Osteoblast (primary cell): Measurements from ENCODE around the gene ZBTB9. TPM values are rescaled to one million over a fixed set of nuclear protein-coding genes. Genes with fewer than 3 reads are reported as not detected.

ENCODE experiments used
- DNase-seq: peaks from one replicate; pipeline ENCODE4 v3.0.0; 2011; ENCODE audit warnings: low spot score, mixed read lengths; ENCODE audit not compliant: insufficient read length; ENCODE audit errors: missing footprints
- H2AFZ ChIP-seq: 2 replicates; pipeline ENCODE4 v1.6.0; 2011; ENCODE audit warnings: mild to moderate bottlenecking, low read length
- H3K27ac ChIP-seq: 2 replicates; pipeline ENCODE4 v1.5.1; 2011; ENCODE audit warnings: mild to moderate bottlenecking, low read depth, low read length, moderate library complexity
- H3K27me3 ChIP-seq: 2 replicates; pipeline ENCODE4 v1.6.0; 2012; ENCODE audit warnings: mild to moderate bottlenecking, control low read depth, inconsistent platforms, low read length, moderate library complexity; ENCODE audit not compliant: insufficient read depth
- H3K36me3 ChIP-seq: 2 replicates; pipeline ENCODE4 v1.5.1; 2011; ENCODE audit warnings: mild to moderate bottlenecking, low read length, control low read depth, moderate library complexity; ENCODE audit not compliant: insufficient read depth
- H3K4me1 ChIP-seq: 2 replicates; pipeline ENCODE4 v1.5.1; 2011; ENCODE audit warnings: mild to moderate bottlenecking, low read length, control low read depth, moderate library complexity; ENCODE audit not compliant: insufficient read depth
- H3K4me2 ChIP-seq: 2 replicates; pipeline ENCODE4 v1.6.0; 2011; ENCODE audit warnings: mild to moderate bottlenecking, low read length; ENCODE audit not compliant: insufficient read depth
- H3K4me3 ChIP-seq: fragments of 200-600 bp; sonication (generic); 3 replicates; pipeline ENCODE4 v1.5.1; 2012; ENCODE audit warnings: mild to moderate bottlenecking, low read length, inconsistent platforms; ENCODE audit not compliant: insufficient read depth
- H3K79me2 ChIP-seq: 2 replicates; pipeline ENCODE4 v1.6.0; 2012; ENCODE audit warnings: mild to moderate bottlenecking, low read length, control low read depth, inconsistent platforms; ENCODE audit not compliant: insufficient read depth
- H3K9me3 ChIP-seq: 2 replicates; pipeline ENCODE4 v1.5.1; 2011; ENCODE audit warnings: low read depth, low read length, control low read depth
- H4K20me1 ChIP-seq: 2 replicates; pipeline ENCODE4 v1.6.0; 2012; ENCODE audit warnings: mild to moderate bottlenecking, low read length, control low read depth; ENCODE audit not compliant: insufficient read depth
- total RNA-seq: library from RNA; depleted of rRNA; stranded (reverse); fragments of >200 nt; gene quantifications from 2 replicates; pipeline ENCODE4 v1.2.3, GENCODE V29; 2012
- TF ChIP-seq, protein P1 (sequence below): IDR thresholded peaks from 2 replicates; pipeline ENCODE4 v1.5.1; 2011; ENCODE audit warnings: mild to moderate bottlenecking, low read depth, low read length, moderate library complexity; ENCODE audit errors: extremely low read depth

Gene ZBTB9
- total RNA-seq, 1 donor = 4.7 TPM

- H3K27me3 ChIP-seq = no peaks in the 10 kb centered on the region
- peak overlapping the region; percentile 67 for H3K4me3 ChIP-seq
- H3K36me3 ChIP-seq = peaks cover 10% of the 10 kb centered on the region
These were observed 33.1 kb upstream of the ZBTB9 start for GRCh38 chr6:33421344-33421643.

GRCh38 chr6:33423777-33424176, 30.6 kb upstream of the ZBTB9 start:
- H3K9me3 ChIP-seq = no peaks in the 10 kb centered on the region
- peaks cover 45% of the 10 kb centered on the region for H3K4me1 ChIP-seq
- H3K4me2 ChIP-seq = no peak overlapping the region
- H3K36me3 ChIP-seq = peaks cover 6% of the 10 kb centered on the region
- TF ChIP-seq, protein P1, sequence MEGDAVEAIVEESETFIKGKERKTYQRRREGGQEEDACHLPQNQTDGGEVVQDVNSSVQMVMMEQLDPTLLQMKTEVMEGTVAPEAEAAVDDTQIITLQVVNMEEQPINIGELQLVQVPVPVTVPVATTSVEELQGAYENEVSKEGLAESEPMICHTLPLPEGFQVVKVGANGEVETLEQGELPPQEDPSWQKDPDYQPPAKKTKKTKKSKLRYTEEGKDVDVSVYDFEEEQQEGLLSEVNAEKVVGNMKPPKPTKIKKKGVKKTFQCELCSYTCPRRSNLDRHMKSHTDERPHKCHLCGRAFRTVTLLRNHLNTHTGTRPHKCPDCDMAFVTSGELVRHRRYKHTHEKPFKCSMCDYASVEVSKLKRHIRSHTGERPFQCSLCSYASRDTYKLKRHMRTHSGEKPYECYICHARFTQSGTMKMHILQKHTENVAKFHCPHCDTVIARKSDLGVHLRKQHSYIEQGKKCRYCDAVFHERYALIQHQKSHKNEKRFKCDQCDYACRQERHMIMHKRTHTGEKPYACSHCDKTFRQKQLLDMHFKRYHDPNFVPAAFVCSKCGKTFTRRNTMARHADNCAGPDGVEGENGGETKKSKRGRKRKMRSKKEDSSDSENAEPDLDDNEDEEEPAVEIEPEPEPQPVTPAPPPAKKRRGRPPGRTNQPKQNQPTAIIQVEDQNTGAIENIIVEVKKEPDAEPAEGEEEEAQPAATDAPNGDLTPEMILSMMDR = no peak
- H3K27ac ChIP-seq = no peak overlapping the region
- H4K20me1 ChIP-seq = peaks cover 6% of the 10 kb centered on the region
- H2AFZ ChIP-seq = no peak overlapping the region
- H3K27me3 ChIP-seq = no peaks in the 10 kb centered on the region
- DNase-seq = no peak
- H3K4me3 ChIP-seq = no peak overlapping the region
- peaks cover 62% of the 10 kb centered on the region for H3K79me2 ChIP-seq

More at GRCh38 chr6:33421344-33421643, 33.1 kb upstream of the ZBTB9 start:
- DNase-seq = no peak
- Histone ChIP-seq H3K4me2 (peak overlapping the region; percentile 81), H3K27ac (no peak overlapping the region), H2AFZ (no peak overlapping the region), H3K4me1 (peaks cover 47% of the 10 kb centered on the region), H4K20me1 (peaks cover 4% of the 10 kb centered on the region), H3K79me2 (peaks cover 65% of the 10 kb centered on the region), H3K9me3 (no peaks in the 10 kb centered on the region)
- TF ChIP-seq, protein P1 = no peak

DNA sequence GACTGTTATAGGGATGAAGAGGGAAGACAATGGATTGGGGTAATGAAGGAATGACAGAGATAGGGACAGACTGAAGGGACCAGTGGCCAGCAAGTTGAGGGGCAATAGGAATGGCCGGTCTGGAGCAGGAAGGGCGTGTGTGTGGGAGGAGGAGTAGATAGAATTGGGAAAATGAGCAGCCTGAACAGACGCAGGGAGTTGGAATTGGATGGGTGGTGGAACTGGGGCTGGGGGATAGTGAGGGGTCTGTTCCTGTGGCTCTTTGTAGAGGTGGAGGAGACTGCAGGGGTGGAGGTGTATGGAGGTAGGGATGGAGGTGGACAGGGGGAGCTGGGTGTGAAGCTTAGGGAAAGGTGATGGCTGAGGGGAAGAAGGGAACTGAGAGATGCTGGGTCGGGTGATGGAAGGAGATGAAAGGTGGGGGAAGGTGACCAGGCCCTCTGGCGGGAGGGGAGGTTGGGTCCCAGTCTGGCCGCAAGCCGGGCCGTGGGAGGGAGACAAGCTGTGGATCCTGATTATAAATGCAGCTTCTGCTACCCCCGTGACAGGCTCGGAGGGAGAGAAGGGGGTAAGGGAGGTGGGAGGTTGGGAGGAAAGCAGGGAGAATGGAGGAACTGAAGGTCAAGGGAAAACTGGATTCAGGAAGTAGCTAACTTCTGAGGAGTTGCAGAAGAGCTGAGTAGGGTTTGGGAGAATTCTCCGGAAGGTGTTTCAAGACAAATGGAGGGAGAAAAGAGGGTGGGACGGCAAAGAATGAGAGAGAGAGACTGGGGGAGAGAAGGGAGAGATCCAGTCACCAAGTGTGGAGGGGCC, 29.3 kb upstream of the ZBTB9 start:
- Histone ChIP-seq H3K4me3 (peak overlapping the region; percentile 77), H3K36me3 (peaks cover 6% of the 10 kb centered on the region), H3K4me1 (peaks cover 41% of the 10 kb centered on the region), H2AFZ (peak overlapping the region; percentile 76), H3K79me2 (peaks cover 62% of the 10 kb centered on the region), H3K27ac (peak overlapping the region; percentile 76), H3K4me2 (peak overlapping the region; percentile 96), H3K27me3 (no peaks in the 10 kb centered on the region), H3K9me3 (no peaks in the 10 kb centered on the region), H4K20me1 (peaks cover 19% of the 10 kb centered on the region)
- DNase-seq = peak; percentile 69
- TF ChIP-seq, protein P1 = no peak

DNA sequence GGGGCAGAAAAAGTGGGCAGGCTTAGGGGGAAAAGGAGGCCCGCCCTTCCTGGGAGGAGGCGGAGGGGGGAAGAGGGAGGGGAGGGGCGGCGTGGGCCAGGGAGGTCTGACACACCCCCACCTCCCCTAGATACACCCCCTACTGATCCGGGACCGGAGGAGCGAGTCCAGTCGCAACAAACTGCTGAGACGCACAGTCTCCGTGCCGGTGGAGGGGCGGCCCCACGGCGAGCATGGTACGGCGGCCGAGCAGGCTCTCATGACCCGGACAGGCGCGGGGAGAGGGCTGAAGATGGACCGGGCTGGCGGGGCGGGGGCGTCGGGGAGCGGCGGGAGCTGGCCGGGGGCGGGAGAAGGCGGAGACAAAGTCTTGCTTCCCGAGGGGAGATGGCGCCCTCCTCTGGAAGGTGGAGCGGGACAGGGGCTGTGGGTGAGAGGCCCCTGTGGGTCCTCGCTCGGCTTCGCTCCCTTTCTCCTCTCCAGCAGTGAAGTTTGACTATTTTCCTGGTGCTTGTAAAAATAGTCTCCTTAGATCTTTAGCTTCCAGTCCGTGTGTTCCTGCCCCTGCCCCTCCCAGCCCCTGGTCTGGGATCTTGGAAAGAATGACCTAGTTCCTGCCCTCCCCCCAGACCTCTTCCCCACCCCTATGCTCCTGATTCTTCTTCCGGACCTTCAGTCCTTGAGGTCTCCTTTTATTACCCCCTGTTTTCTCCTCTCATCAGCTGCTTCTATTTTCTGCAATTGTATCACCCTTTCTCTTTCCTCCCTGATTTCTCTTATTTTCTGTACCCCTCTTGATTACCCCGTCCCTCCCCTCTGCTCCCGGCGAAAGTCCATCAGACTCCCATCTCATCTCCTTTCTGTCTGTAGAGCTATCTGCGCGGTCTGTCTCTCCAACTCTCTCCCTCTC, 28.5 kb upstream of the ZBTB9 start:
- peak overlapping the region; percentile 76 for H3K27ac ChIP-seq
- H2AFZ ChIP-seq = peak overlapping the region; percentile 76
- H3K36me3 ChIP-seq = peaks cover 6% of the 10 kb centered on the region
- no peaks in the 10 kb centered on the region for H3K9me3 ChIP-seq
- peaks cover 66% of the 10 kb centered on the region for H3K79me2 ChIP-seq
- H3K4me3 ChIP-seq = peak overlapping the region; percentile 77
- TF ChIP-seq, protein P1 = peak; percentile 49
- DNase-seq = peak; percentile 99
- H3K4me2 ChIP-seq = peak overlapping the region; percentile 96
- peaks cover 26% of the 10 kb centered on the region for H4K20me1 ChIP-seq
- peaks cover 41% of the 10 kb centered on the region for H3K4me1 ChIP-seq
- no peaks in the 10 kb centered on the region for H3K27me3 ChIP-seq
